ENCODE measurements around the gene TMX2.
"Not testable (repeated sequence)": the region's sequence is repeated elsewhere in the genome, so short reads cannot be mapped to it uniquely, and the experiment has no call there.

The TMX2 gene

DNA sequence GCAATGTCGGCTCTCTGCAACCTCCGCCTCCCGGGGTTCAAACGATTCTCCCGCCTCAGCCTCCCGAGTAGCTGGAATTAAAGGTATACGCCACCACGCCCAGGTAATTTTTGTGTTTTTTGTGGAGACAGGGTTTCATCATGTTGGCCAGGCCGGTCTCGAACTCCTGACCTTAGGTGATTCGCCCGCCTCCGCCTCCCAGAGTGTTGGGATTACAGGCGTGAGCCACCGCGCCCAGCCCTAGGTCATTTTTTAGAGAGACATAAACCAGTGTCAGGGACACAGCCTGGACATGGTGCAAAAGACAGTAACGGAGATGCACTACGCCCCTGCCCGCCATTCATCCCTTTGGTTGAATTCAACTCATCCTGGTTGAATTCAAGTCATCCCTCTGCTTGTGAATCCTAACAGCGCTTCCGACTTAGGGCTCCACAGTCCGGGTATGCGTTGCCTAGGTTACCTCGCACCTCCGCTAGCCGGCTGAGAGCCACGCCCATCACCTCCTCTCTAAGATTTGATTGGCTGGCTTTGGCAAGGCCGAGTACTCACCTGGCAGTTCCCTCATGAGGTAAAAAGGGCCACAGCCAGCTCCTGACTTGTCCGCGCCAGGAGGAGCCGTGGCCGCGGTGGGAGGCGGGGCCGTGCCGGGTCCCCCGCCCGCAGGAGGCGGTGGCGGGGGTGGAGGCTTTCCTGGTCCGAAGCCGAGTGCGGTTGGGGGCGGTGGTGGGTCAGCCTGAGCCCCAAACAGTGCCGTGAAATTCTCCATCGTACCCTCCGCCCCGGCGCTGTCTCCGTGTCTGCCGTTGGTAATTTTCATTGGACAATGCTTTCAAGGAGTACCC is 758 bp upstream of the TMX2 start, which contains the start of gene MED19:
Gene MED19 (minus strand): TSS at position 802 of the 842 bp plus-strand sequence. CDS start 36 bp downstream, at position 766.
- in situ Hi-C loops (cut with MboI; ENCODE audit: low sequenced_read_pairs): no loop called here

DNA sequence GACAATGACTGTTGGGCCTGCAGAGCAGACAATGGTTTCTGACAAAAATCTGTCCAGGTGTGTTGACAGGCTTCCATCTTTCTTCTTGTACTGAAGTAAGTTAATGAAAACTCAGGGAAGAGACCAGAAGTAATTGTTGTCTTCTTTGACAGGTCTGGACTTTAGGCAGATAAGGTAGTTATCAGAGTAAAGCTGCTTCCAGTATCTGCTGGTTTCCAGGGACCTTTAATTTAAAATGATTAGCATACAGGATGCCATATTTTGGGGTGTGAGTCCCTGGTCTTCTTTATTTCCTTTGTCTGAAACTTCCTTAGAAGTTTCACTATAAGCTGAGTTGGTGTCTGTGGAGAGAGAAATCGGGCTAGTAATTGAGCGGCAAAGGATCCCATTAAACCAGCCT is 1.4 kb downstream of the TMX2 start:
- in situ Hi-C loops (cut with MboI; ENCODE audit: low sequenced_read_pairs): no loop called here

DNA sequence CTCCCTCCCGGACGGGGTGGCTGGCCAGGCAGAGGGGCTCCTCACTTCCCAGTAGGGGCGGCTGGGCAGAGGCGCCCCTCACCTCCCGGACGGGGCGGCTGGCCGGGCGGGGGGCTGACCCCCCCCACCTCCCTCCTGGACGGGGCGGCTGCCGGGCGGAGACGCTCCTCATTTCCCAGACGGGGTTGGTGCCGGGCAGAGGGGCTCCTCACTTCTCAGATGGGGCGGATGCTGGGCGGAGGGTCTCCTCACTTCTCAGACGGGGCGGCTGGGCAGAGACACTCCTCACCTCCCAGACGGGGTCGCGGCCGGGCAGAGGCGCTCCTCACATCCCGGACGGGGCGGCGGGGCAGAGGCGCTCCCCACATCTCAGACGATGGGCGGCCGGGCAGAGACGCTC is 4.3 kb downstream of the TMX2 start:
- in situ Hi-C loops (cut with MboI; ENCODE audit: low sequenced_read_pairs): not testable (repeated sequence)

DNA sequence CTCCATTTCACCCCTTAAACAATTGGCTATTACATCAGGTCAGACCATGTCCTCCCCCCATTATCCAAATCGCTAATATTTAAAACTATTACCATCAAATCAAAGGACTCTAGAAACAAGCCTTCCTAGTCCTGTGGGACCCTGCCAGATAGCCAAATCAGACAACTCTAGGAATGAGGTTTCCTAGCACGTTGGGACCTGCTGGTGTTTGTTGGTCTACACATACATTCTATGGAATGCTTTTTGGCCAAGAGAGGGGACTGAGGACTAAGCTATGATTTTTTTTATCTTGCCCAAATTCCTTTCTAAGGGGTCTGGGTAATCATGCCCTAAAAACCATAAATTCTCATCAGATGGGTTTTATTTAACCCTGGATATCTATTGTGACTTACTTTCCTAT is 14.8 kb downstream of the TMX2 start:
- in situ Hi-C loops (cut with MboI; ENCODE audit: low sequenced_read_pairs): no loop called here

DNA sequence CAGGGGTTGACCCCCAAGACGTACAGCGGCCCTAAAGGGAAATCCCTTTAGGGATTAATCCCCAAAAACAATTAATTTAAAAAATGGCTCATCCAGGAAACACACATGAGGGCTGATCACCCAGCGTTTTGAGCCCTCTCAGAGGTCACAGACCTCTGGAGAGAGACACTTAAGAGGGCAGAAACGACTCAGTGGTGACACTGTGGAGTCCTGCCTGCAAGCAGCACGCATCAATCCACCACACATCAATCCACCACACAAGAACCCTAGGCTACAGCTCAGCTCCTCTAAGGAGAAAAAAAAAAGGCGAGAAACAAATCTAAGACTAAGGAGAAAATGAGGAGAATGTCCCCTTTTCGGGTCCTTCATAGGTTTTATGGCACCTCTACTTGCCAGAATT is 16.4 kb downstream of the TMX2 start:
- in situ Hi-C loops (cut with MboI; ENCODE audit: low sequenced_read_pairs): no loop called here

DNA sequence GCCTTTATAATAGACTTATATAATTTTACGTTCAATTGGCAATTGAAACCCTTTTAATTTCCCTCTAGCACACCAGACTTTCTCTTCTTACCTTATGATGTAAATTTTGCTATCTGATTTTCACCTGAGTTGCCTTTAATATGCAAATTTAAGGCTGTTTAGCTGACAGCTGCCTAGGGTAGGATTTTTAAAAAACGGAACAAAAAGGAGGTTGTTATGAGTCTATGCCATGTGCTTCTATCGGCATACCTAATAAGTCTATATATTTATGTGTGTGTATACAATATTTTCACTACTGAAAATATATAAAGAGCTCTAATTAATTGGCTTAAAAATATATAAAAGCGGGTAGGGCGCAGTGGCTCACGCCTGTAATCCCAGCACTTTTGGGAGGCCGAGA is 17.1 kb downstream of the TMX2 start:
- in situ Hi-C loops (cut with MboI; ENCODE audit: low sequenced_read_pairs): no loop called here

DNA sequence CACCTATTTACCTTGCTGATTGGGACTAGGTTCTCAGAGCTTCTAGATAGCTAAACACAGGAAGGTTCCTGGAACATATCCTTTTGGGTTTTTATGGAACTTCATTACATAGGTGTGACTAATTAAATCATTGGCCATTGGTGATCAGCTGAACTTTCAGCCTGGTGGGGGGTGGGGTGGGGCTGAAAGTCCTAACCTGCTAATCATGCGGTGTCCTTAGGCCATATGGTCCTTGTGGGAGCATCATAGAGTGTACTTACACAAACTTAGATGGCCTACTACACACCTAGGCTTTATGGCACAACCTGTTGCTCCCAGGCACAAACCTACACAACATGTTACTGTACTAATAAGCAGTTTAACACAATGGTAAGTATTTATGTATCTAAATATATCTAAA is 20.3 kb downstream of the TMX2 start:
- in situ Hi-C loops (cut with MboI; ENCODE audit: low sequenced_read_pairs): no loop called here

DNA sequence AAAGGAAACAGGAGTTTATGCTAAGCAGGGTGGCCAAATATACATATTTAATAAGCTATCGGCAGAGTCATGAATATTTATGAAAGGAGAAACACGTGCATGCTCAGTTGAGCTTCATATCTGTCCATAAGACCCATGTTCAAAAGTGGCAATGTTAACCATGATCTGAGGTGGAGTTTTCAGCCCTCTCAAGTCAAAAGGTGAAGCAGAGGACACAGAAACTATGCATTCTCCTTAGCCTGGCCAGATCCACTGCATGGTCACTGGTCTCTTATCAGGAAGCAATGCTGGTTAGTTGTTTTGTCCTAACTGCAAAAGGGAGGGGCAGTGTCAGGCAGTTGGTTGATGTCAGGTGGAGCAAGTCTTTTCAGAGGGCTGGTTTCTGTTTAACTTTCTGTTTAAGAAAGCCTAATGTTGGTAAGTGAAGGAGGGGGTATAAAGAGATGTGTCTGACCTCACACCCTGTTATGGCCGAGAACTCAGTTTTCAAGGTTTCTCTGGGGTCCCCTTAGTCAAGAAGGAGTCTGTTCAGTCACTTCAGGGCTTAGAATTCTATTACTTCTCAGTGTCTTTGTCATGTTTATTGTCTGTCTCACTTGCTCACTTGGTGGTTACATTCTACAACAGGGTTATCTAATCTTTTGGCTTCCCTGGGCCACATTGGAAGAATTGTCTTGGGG is 23.4 kb downstream of the TMX2 start:
- in situ Hi-C loops (cut with MboI; ENCODE audit: low sequenced_read_pairs): no loop called here

DNA sequence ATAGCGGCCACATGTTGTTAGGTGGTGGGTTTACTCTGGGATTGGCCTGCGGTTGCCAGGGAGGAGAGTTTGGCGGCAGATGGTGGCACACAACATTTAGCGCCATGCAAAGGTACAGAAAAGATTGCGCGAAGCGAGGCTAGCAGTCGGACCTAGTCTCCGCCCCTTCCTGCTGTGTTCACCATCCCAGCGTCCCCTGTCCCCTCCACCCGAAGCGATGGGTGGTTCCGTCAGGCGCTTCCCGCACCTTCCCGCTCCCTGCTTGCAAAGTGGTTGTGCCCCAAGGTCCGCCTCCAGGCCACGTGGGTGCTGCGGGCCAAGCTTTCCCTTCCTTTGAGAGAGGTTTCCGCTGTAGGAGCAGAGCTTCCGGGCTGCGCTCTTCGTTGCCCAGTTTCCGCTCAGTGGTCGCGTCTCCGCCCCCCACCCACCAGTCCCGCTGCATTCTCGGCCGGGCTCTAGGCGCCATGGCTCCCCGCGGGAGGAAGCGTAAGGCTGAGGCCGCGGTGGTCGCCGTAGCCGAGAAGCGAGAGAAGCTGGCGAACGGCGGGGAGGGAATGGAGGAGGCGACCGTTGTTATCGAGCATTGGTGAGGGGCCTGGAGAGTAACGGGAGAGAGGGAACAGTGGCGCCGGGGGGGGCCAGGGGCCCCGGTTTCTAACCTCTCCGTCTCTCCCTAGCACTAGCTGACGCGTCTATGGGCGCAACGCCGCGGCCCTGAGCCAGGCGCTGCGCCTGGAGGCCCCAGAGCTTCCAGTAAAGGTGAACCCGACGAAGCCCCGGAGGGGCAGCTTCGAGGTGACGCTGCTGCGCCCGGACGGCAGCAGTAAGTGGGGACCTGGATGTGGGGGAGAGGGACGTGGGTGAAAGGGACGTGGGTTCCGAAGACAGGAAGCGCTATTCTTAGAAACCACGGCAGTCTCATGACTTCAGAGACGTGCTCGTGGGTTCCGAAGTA is 29.0 kb downstream of the TMX2 start, which contains the start of gene SELENOH:
Gene SELENOH (plus strand): TSS at position 360 of the 955 bp plus-strand sequence. CDS start 105 bp downstream, at position 465.
- in situ Hi-C loops (cut with MboI; ENCODE audit: low sequenced_read_pairs): no loop called here

DNA sequence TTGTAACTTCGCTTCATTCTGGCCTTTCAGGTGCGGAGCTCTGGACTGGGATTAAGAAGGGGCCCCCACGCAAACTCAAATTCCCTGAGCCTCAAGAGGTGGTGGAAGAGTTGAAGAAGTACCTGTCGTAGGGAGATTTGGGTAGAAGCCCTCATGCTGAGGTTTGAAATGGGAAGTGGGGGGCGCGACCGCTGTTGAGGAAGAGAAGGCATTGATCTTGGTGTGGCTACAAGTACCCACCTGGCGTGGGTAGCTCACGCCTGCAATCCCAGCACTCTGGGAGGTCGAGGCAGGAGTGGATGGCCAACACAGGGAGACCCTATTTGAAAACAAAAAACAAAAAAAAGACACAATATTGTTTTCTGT is 29.7 kb downstream of the TMX2 start:
- in situ Hi-C loops (cut with MboI; ENCODE audit: low sequenced_read_pairs): no loop called here

DNA sequence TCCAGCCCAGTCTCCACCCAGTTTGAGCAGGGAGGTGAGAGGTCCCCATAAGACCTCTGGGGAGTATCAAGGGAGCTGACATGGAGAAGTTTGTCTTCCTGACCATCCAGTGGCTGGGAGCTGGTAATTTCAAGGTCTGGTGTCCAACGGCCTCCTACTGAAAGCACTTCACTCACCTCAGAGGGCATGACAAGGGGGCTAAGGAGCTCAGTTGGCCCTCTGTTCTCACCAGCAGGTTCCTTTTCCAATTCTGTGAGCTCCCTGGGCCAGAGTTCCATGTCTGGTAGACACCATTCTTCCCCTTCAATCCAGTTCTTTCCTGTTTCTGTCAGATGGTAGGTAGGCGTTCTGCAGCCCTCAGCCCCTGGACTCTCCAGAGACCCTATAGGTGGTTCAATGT is 32.0 kb downstream of the TMX2 start:
- in situ Hi-C loops (cut with MboI; ENCODE audit: low sequenced_read_pairs): no loop called here

DNA sequence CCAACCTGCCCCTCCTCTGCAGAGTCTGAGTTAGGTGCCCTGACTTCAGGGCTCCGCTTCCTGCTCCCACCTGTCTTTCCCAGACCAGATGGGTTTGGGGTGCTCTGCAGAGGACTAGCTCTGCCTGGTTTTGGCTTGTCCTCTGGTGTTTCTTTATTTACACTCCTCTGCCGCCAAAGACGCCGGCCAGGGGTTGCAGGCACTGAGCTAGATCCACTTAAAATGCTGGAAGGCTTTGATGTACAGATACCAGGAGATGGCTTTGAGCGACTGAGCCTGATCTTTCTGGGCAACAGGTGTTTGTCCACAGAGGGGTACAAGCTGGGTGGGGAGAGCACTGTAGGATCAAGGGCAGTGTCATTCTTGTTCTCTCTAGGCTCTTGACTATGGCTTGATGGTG is 32.8 kb downstream of the TMX2 start:
- in situ Hi-C loops (cut with MboI; ENCODE audit: low sequenced_read_pairs): no loop called here

DNA sequence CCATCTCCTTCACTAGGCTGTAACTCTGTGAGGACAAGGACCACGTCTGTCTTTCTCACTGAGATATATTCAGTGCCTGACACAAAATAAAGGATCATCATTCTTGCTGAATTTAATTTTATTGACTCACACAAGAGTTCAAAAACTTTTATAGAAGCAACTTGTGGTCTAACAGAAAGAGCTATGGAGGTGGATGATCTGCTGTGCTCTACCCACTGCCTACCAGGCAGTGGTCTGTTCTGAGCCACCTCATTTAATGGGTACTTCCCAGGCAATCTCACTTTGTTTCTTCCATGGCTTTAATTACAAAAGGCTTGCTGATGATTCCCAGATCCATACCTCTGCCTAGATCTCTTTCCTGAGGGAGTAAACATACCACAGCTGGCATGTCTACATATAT is 34.5 kb downstream of the TMX2 start:
- in situ Hi-C loops (cut with MboI; ENCODE audit: low sequenced_read_pairs): no loop called here

DNA sequence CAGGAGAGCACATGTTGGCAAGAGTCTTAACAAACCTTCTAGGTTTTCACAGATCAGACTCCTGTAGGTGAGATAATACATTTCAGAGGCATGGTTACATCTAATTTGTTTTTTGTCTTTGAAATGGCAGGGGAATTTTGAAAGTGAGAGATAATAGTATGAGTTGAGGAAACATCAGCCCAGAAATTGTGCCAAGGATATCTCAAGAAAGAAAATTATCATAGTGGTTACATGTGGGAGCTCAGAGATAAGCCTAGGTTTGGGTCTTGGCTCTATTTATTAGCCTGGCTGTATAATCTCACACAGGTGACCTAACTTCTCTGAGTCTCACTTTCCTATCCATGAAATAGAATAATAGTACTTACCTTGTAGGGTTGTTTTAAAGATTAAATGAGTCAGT is 38.8 kb downstream of the TMX2 start:
- in situ Hi-C loops (cut with MboI; ENCODE audit: low sequenced_read_pairs): no loop called here

DNA sequence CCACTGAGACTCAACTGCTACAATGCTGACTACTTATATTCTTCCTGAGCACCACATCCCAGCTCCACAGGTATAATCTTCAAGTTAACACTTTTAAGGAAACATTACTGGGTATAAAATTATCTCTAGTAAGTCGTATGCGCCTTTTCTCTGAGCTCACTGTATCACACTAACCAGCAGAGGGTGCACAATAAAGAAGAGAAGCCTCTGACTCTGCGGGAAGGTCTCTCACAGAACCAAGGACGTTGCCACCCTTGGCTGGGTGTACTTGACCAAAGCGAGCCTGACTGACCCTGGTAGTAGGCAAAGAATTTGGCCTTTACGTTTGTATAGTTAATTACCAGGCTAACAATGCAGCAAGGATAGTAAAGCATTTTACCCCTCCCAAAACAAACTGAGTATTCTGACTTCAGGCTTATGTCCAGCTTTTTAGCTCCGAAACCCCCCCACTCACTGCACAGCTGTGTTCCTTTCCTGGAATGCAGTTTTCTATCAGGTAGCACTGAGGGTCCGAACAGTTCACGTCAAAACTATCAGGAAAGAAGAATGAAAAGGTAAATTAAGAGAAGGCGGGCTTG is 39.4 kb downstream of the TMX2 start, which contains the start of gene BTBD18:
Gene BTBD18 (minus strand): TSS at position 144 of the 578 bp plus-strand sequence. CDS start 631 bp downstream, outside the sequence.
- in situ Hi-C loops (cut with MboI; ENCODE audit: low sequenced_read_pairs): no loop called here

DNA sequence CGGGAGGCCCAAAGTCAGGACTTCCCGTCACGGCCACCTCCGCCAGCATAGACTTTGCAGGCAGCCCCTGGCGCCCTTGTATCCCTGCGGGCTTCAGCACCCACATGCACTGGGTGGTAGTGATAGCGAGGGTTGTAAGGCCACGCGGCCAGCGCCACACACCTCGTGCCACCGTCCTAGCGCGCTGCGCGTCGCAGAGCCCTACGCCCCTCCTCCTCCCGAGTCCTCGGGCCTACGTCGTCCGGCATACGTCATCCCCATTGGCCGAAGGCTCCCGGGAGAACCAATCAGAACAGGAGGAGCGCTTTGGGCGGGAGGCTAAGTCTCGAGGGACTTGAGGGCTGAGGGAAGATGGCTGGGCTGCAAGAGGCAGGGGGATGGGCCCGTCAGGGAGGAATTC is 40.6 kb downstream of the TMX2 start:
- in situ Hi-C loops (cut with MboI; ENCODE audit: low sequenced_read_pairs): no loop called here

DNA sequence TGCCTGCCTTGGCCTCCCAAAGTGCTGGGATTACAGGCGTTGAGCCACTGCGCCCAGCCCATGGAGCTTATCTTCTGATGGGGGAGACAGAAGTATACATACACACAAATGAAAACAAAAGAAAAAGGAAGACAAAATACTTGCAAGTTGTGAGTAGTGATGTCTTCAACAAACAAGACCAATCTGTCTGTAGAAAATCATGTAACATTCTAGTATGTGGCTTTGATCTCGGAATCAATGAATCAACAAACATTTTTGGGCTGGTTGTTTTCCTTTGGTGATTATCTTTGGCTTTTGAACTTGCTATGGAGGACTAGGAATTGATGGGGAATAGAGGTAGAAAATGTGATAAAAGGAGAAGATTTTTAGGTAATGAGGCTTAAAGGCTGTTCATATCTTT is 45.8 kb downstream of the TMX2 start:
- in situ Hi-C loops (cut with MboI; ENCODE audit: low sequenced_read_pairs): no loop called here

DNA sequence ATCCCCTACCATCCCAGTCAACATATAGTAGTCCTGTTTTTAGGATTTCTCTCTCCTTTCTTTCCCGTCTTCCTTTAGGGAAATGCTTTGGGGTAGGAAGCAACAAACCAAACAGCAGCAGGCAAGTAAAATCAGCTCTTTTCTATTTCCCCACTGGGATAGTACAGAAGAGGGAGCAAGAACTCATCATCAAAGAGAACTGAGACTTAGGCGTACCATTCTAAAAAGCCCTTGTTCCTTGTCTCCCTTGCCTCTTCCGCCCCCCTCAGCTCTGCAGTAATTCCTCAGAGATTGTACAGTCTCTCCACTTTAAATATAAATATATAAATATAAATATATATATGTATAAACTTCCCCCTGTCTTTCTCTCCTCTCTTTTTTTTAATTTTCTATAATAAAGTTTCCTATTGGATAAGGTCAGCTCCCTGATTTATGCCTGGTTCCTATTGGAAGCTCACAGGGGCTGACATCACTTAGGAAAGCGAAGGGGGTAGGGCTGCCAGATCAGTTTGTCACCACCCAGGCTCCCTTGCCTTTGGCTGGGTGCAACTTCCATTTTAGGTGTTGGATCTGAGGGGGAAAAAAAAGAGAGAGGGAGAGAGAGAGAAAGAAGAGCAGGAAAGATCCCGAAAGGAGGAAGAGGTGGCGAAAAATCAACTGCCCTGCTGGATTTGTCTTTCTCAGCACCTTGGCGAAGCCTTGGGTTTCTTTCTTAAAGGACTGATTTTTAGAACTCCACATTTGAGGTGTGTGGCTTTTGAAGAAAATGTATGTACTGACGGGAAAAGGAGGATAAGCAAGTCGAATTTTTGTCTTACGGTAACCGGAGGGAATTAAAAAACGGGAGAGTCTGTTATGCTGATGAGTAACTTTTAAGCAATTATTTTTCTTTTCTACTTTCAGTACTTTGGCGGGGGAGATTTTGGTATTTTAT is 49.2 kb downstream of the TMX2 start, which contains the start of gene CTNND1:
Gene CTNND1 (plus strand): TSS at position 502 of the 934 bp plus-strand sequence. CDS start 29,677 bp downstream, outside the sequence.
- in situ Hi-C loops (cut with MboI; ENCODE audit: low sequenced_read_pairs): no loop called here

DNA sequence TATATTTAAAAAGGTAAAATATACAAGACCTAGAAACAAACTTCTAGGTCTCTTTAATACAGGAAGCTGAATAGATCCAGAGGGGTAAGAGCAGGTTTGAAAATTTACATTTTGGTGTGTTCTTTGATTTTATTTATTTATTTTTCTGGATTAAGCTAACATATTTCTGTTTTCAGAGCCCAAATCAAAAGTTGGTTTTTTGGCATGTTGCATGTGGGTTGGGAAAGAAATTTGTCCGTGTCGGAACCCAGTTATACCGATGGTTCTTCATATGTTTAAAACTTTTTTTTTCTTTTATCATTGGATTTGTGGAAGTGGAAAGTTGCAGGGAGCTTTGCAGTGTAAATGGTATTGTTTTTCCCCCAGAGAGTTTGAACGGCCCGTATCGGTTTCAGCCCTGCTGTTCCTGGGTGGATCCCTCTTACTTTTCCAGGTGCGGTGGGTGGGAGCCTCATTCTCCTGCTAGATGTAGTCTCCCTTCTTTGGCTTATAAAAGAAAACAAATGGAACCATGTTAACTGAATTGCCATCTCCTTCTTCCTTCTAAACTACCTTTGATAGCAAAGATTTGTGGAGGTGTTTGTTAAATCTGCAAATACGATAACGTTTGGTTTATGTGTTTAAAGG is 50.0 kb downstream of the TMX2 start:
- in situ Hi-C loops (cut with MboI; ENCODE audit: low sequenced_read_pairs): no loop called here

Data from hTERT RPE-1 (cell line).